ENCODE results near the gene SYK. TPM values are rescaled to one million over a fixed set of nuclear protein-coding genes. Genes with fewer than 3 reads are reported as not detected.
"Not testable (repeated sequence)": the region's sequence is repeated elsewhere in the genome, so short reads cannot be mapped to it uniquely, and the experiment has no call there.

SYK gene
- total RNA-seq, 2 donors from 2014 or later = 5.0 to 7.7 TPM

- no peak for ATAC-seq
- Mint-ChIP-seq H3K36me3 (ENCODE audit: low read depth) (peaks cover 2% of the 10 kb centered on the region), H3K4me1 (peaks cover 11% of the 10 kb centered on the region), H3K4me3 (no peak overlapping the region), H3K27me3 (peaks cover 18% of the 10 kb centered on the region), H3K27ac (no peak overlapping the region)
- no peak for DNase-seq
- no peaks in the 10 kb centered on the region for H3K9me3 ChIP-seq (ENCODE audit: control insufficient read depth, low read length, poor library complexity, severe bottlenecking)
Observed at GRCh38 chr9:90818279-90818678, 16.7 kb downstream of the SYK start.

- DNase-seq; H3K9me3 ChIP-seq (ENCODE audit: control insufficient read depth, low read length, poor library complexity, severe bottlenecking); H3K4me1 Mint-ChIP-seq; H3K36me3 Mint-ChIP-seq (ENCODE audit: low read depth); ATAC-seq; H3K4me3 Mint-ChIP-seq; H3K27ac Mint-ChIP-seq: not testable (repeated sequence)
- H3K27me3 Mint-ChIP-seq = peaks cover 25% of the 10 kb centered on the region
Observed at GRCh38 chr9:90820406-90820805, 18.8 kb downstream of the SYK start.

DNA sequence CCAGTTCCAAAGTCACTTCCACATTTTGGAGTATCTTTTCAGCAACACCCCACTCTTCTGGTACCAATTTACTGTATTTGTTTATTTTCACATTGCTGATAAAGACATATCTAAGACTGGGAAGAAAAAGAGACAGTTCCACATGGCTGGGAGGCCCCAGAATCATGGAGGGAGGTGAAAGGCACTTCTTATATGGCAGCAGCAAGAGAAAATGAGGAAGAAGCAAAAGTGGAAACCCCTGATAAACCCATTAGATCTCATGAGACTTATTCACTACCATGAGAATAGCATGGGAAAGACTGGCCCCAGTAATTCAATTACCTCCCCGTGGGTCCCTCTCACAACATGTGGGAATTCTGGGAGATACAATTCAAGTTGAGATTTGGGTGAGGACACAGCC is 19.6 kb downstream of the SYK start:
- H3K4me1 Mint-ChIP-seq; H3K36me3 Mint-ChIP-seq (ENCODE audit: low read depth); ATAC-seq; H3K9me3 ChIP-seq (ENCODE audit: control insufficient read depth, low read length, poor library complexity, severe bottlenecking); H3K4me3 Mint-ChIP-seq; H3K27ac Mint-ChIP-seq; DNase-seq: not testable (repeated sequence)
- H3K27me3 Mint-ChIP-seq = peaks cover 25% of the 10 kb centered on the region

- no peak for ATAC-seq
- DNase-seq = no peak
- H3K36me3 Mint-ChIP-seq (ENCODE audit: low read depth) = peaks cover 2% of the 10 kb centered on the region
- no peak overlapping the region for H3K27ac Mint-ChIP-seq
- H3K9me3 ChIP-seq (ENCODE audit: control insufficient read depth, low read length, poor library complexity, severe bottlenecking) = no peaks in the 10 kb centered on the region
- H3K27me3 Mint-ChIP-seq = peaks cover 26% of the 10 kb centered on the region
- no peak overlapping the region for H3K4me3 Mint-ChIP-seq
- no peaks in the 10 kb centered on the region for H3K4me1 Mint-ChIP-seq
Observed at GRCh38 chr9:90821697-90822096, 20.1 kb downstream of the SYK start.

DNA sequence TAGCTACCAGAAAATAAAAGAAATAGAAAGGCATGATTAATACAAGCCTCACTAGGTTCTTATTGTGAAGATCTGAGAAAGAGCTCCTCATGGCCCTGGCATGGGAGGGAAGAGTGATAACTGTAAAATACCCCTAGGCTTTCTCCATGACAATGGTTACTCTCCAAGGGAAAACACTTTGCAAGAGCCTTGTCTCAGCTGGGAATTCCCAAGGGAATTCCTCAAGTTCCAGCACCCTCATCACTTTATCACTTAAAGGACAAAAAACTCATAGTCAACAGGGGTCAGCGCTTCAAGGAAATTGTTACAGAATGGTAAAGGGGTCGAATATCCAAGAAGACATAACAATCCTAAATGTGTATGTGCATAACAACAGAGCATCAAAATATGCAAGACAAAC is 21.2 kb downstream of the SYK start:
- H3K4me1 Mint-ChIP-seq = no peaks in the 10 kb centered on the region
- H3K9me3 ChIP-seq (ENCODE audit: control insufficient read depth, low read length, poor library complexity, severe bottlenecking) = no peaks in the 10 kb centered on the region
- DNase-seq = no peak
- peaks cover 2% of the 10 kb centered on the region for H3K36me3 Mint-ChIP-seq (ENCODE audit: low read depth)
- ATAC-seq = no peak
- no peak overlapping the region for H3K27ac Mint-ChIP-seq
- no peak overlapping the region for H3K4me3 Mint-ChIP-seq
- H3K27me3 Mint-ChIP-seq = peaks cover 38% of the 10 kb centered on the region

GRCh38 chr9:90825586-90825985 is 24.0 kb downstream of the SYK start:
- Mint-ChIP-seq H3K27me3 (peaks cover 61% of the 10 kb centered on the region), H3K4me1 (peaks cover 2% of the 10 kb centered on the region), H3K4me3 (no peak overlapping the region), H3K27ac (no peak overlapping the region), H3K36me3 (ENCODE audit: low read depth) (peaks cover 2% of the 10 kb centered on the region)
- no peak for DNase-seq
- no peak for ATAC-seq
- H3K9me3 ChIP-seq (ENCODE audit: control insufficient read depth, low read length, poor library complexity, severe bottlenecking) = no peaks in the 10 kb centered on the region

GRCh38 chr9:90826326-90827020 is 24.9 kb downstream of the SYK start:
- no peak overlapping the region for H3K27ac Mint-ChIP-seq
- DNase-seq (no peak), ATAC-seq (no peak)
- H3K36me3 Mint-ChIP-seq (ENCODE audit: low read depth) = peaks cover 2% of the 10 kb centered on the region
- H3K27me3 Mint-ChIP-seq = peaks cover 63% of the 10 kb centered on the region
- H3K9me3 ChIP-seq (ENCODE audit: control insufficient read depth, low read length, poor library complexity, severe bottlenecking) = no peaks in the 10 kb centered on the region
- no peak overlapping the region for H3K4me3 Mint-ChIP-seq
- H3K4me1 Mint-ChIP-seq = peaks cover 2% of the 10 kb centered on the region

DNA sequence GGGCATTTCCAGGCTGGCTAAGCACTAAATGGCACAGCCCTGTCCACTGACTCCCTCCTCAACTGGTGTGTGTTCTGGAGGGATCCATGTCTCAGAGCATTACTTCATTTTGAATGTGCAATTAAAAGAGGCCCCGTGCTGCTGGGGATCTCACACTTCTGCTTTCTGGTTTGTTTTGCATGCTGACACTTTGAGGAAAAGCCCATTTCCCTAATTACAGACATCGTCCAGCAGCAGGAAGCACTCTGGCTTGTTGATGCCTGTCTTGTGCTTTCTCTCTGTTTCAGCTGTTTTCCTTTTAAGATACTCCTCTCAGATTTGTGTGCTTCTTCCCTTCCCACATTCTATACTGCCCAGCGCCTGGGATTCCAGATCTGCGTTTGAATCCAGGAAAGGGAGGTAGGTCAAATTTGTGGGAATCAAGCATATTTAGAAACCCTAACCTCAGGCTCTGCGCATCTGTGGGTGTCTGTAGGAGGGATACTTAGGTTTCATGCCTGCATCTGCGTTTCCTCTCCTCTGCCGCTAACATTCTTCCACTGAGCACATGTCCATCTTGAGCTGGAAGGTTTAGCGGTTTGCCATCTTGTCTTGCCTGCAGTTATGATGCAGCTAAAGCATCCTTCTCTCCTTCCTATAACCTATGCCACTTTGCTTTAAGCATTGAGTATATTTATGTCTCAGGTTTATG is 25.7 kb downstream of the SYK start:
- H3K4me1 Mint-ChIP-seq = peaks cover 2% of the 10 kb centered on the region
- ATAC-seq (peak; percentile 55), DNase-seq (no peak)
- no peaks in the 10 kb centered on the region for H3K9me3 ChIP-seq (ENCODE audit: control insufficient read depth, low read length, poor library complexity, severe bottlenecking)
- H3K36me3 Mint-ChIP-seq (ENCODE audit: low read depth) = peaks cover 2% of the 10 kb centered on the region
- no peak overlapping the region for H3K27ac Mint-ChIP-seq
- peaks cover 60% of the 10 kb centered on the region for H3K27me3 Mint-ChIP-seq
- no peak overlapping the region for H3K4me3 Mint-ChIP-seq

DNA sequence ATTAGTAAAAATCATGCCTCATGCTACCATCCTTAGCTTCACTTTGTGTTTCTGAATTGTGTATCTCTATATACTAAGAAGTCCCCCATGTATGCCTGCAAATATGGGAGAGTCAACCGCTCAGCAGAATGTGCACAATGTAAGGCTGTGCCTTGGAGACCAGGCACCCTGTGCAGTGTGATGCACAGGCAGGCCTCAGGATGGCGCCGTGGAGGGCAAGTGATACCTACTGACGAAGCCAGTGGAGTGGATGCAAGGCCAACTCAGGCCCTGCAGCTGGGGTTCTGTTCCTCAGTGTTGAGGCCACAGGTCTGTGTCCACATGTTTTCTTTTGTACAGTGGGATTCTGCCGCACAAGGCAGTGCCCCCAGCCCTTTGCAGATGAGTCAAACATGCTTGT is 28.4 kb downstream of the SYK start:
- H3K4me3 Mint-ChIP-seq = no peak overlapping the region
- peaks cover 2% of the 10 kb centered on the region for H3K4me1 Mint-ChIP-seq
- H3K27ac Mint-ChIP-seq = no peak overlapping the region
- ATAC-seq (no peak), DNase-seq (no peak)
- no peaks in the 10 kb centered on the region for H3K9me3 ChIP-seq (ENCODE audit: control insufficient read depth, low read length, poor library complexity, severe bottlenecking)
- peaks cover 58% of the 10 kb centered on the region for H3K27me3 Mint-ChIP-seq
- H3K36me3 Mint-ChIP-seq (ENCODE audit: low read depth) = peaks cover 2% of the 10 kb centered on the region

DNA sequence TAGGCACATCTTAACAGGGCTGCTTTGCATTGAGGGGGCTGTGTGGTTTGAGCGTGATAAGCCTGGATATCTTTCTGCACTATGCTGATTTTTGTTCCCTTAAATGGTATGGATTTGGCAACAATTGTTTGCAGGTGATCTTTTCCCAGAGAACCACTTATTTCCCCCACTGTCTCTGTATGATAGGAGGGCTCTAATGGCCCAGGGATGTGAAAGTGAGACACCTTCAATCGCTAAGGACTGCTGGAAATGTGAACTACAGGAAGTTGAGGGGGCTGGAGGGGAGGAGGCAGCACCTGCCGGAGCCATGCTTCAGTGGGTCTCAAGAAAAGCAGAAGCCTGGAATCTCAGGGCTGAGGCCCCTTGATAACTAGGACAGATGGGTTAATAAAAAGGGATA is 29.4 kb downstream of the SYK start:
- H3K4me1 Mint-ChIP-seq = peaks cover 2% of the 10 kb centered on the region
- no peak overlapping the region for H3K4me3 Mint-ChIP-seq
- peaks cover 2% of the 10 kb centered on the region for H3K36me3 Mint-ChIP-seq (ENCODE audit: low read depth)
- H3K9me3 ChIP-seq (ENCODE audit: control insufficient read depth, low read length, poor library complexity, severe bottlenecking) = no peaks in the 10 kb centered on the region
- ATAC-seq (peak; percentile 41), DNase-seq (no peak)
- H3K27ac Mint-ChIP-seq = no peak overlapping the region
- H3K27me3 Mint-ChIP-seq = peaks cover 64% of the 10 kb centered on the region

GRCh38 chr9:90832261-90832660 is 30.6 kb downstream of the SYK start:
- Mint-ChIP-seq H3K36me3 (ENCODE audit: low read depth) (peaks cover 2% of the 10 kb centered on the region), H3K4me1 (peaks cover 2% of the 10 kb centered on the region), H3K4me3 (no peak overlapping the region), H3K27ac (no peak overlapping the region), H3K27me3 (peaks cover 57% of the 10 kb centered on the region)
- ATAC-seq = no peak
- H3K9me3 ChIP-seq (ENCODE audit: control insufficient read depth, low read length, poor library complexity, severe bottlenecking) = no peaks in the 10 kb centered on the region
- DNase-seq = no peak

DNA sequence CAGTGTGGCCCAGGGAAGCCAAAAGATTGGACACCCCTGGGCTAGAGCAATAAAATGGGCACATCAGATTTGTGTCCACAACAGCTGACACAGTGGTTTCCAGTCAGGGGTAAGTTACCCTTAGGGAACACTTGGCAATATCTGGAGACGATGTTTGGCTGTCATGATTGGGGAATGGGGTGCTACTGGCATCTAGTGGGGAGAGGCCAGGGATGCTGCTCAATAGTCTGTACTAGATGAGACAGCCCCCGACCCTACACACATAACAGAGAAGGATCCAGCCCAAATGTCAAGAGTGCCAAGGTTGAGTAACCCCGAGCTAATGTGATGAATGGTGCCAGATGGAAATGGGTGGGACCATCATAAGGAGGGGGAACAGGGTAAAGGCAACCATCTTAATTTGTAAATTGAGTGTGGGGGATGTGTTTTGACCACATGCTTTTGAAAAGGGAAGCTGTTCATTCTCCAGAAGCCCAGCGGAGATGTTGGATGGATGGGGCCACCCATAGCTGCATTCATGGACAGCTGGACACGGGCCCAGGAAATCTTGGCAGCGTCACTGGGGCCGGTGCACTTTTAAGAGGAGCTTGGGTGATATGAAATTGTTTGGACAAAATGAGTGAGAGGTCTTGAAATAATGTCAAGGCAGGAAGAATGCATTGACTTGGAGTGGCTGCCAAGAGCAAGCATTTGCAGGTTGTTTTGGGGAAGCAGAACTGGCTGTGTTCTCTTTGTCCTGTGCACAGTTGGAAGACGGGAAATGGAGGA is 33.4 kb downstream of the SYK start:
- ATAC-seq (no peak), DNase-seq (no peak)
- Mint-ChIP-seq H3K27ac (peak overlapping the region; percentile 54), H3K36me3 (ENCODE audit: low read depth) (peaks cover 2% of the 10 kb centered on the region), H3K4me3 (no peak overlapping the region), H3K4me1 (no peaks in the 10 kb centered on the region), H3K27me3 (peaks cover 34% of the 10 kb centered on the region)
- no peaks in the 10 kb centered on the region for H3K9me3 ChIP-seq (ENCODE audit: control insufficient read depth, low read length, poor library complexity, severe bottlenecking)

- ATAC-seq (no peak), DNase-seq (no peak)
- peaks cover 2% of the 10 kb centered on the region for H3K36me3 Mint-ChIP-seq (ENCODE audit: low read depth)
- no peak overlapping the region for H3K27ac Mint-ChIP-seq
- no peak overlapping the region for H3K4me3 Mint-ChIP-seq
- H3K9me3 ChIP-seq (ENCODE audit: control insufficient read depth, low read length, poor library complexity, severe bottlenecking) = no peaks in the 10 kb centered on the region
- peaks cover 19% of the 10 kb centered on the region for H3K27me3 Mint-ChIP-seq
- no peaks in the 10 kb centered on the region for H3K4me1 Mint-ChIP-seq
Observed at GRCh38 chr9:90836411-90837080, 34.9 kb downstream of the SYK start.

All from T-helper 17 cell (primary cell).